SH-SY5Y (cell line): ENCODE data around the gene ITGA4.

Experiments
- GATA2 ChIP-seq: IDR thresholded peaks from 2 replicates; pipeline ENCODE4 v1.6.1; 2011; ENCODE audit warnings: mild to moderate bottlenecking, low read depth, low read length
- GATA3 ChIP-seq: IDR thresholded peaks from 2 replicates; pipeline ENCODE4 v1.6.1; 2011; ENCODE audit warnings: low read depth, mild to moderate bottlenecking, low read length, moderate library complexity

DNA sequence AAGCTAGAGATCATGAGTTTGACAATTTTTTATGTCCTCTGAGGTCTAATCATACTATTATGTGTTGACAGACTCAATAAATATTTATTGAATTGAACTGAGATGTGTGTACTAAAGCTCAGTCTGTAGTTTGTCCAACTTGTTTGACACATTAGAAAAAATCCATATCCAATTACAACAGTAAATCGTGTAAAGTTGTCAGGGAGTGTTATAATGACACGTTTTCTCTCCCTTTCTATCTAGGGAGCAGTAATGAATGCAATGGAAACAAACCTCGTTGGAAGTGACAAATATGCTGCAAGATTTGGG, 28.4 kb downstream of the ITGA4 start:
- TF ChIP-seq GATA2 (no peak), GATA3 (no peak)
